ENCODE measurements around the gene MRPL51.
"Not testable (repeated sequence)": the region's sequence is repeated elsewhere in the genome, so short reads cannot be mapped to it uniquely, and the experiment has no call there.

MRPL51 gene

DNA sequence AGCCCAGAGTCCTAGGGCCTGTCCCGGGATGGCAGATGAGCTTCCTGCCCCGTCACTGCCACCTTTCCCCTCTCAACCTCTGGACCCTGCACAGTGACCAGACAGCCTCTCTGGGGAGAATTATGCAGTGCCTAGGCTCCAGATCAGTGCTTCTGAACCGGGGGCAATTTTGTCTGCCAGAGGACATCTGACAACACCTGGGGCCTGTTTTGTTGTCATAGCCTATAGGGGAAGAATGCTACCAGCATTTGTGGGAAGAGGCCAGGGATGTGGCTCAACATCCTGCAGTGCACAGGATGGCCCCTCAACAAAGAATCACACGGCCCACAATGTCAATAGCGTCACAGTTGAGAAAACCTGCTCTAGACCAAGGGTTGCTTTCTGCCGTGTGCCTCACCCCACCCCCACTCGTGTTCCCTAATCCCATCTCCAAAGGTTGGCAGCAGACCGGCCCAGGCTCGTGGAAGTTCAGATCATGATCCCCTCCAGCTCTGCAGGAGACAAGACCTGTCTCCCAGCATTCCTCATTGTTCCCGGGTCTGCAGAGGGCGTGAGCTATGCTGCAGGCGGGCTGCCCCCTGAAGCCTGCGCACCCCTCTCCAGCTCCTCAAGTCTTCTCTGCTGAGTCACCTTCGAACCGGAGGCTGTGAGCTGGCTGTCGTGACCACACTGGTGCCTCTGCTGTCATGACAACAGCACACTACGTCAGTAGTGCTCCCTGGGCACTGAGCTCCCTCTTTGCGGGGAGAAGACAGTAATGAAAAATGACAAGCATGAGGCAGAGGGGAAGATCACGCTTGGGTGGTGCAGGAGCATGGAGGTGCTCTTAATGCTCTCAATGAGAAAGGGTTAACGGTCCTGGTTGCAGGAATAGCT lies 39.2 kb upstream of the MRPL51 start:
- peak; percentile 42 to 64 (median 56) for DNase-seq

DNA sequence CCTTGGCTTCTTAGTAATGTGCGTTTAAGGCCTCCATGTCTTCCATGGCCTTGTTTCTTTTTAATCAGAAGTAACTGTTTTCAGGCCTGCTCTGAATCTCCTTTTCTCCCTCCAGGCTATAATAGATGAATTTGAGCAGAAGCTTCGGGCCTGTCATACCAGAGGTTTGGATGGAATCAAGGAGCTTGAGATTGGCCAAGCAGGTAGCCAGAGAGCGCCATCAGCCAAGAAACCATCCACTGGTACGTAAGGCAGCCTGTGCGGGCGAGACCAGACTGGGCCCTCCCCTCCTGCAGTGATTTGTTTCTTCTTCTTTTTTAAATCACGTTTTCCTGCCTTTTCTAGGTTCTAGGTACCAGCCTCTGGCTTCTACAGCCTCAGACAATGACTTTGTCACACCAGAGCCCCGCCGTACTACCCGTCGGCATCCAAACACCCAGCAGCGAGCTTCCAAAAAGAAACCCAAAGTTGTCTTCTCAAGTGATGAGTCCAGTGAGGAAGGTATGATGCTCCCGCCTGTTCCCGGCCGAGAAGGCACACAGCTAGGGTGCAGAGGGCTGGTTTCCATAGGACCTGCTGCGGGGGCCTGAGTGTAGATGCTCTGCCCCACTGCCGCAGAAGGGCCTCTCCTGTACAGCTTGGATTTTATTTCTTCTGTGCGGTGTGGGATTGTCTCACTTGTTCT lies 37.7 kb upstream of the MRPL51 start:
- no peak for DNase-seq

- no peak for DNase-seq
These were observed 36.3 kb upstream of the MRPL51 start for GRCh38 chr12:6529291-6529737.

DNA sequence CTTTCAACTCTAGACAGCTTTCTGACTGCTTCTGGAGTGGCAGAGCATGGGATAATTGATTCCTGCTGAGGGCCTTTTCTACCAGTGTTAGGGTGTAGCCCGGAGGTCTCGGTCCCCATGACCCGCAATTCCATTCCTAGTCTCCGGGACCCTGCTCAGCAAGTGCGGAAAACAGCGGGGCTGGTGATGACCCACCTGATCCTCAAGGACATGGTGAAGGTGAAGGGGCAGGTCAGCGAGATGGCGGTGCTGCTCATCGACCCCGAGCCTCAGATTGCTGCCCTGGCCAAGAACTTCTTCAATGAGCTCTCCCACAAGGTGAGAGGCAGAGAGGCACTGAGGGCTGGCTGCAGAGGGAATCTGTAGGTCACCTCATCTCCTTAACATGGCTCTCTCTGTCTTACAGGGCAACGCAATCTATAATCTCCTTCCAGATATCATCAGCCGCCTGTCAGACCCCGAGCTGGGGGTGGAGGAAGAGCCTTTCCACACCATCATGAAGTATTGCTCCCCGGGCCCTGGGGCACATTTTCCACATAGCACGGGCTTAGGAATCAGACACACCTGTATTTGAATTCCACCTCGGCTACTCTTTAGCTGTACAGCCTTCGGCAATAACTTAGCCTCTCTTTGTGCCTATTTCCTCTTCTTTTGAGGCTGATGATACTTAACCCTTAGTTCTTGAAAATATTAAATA lies 35.6 kb upstream of the MRPL51 start:
- no peak for DNase-seq

DNA sequence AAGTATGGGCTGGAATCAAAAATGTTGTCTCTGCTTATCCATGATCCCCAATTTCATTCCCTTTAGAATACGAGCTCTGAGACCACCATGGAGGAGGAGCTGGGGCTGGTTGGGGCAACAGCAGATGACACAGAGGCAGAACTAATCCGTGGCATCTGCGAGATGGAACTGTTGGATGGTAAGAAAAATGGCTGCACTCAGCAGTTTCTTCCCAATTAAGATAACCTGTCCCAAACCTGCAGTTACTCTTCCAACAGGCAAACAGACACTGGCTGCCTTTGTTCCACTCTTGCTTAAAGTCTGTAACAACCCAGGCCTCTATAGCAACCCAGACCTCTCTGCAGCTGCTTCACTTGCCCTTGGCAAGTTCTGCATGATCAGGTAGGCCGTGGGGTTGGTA lies 34.6 kb upstream of the MRPL51 start:
- no peak for DNase-seq

DNA sequence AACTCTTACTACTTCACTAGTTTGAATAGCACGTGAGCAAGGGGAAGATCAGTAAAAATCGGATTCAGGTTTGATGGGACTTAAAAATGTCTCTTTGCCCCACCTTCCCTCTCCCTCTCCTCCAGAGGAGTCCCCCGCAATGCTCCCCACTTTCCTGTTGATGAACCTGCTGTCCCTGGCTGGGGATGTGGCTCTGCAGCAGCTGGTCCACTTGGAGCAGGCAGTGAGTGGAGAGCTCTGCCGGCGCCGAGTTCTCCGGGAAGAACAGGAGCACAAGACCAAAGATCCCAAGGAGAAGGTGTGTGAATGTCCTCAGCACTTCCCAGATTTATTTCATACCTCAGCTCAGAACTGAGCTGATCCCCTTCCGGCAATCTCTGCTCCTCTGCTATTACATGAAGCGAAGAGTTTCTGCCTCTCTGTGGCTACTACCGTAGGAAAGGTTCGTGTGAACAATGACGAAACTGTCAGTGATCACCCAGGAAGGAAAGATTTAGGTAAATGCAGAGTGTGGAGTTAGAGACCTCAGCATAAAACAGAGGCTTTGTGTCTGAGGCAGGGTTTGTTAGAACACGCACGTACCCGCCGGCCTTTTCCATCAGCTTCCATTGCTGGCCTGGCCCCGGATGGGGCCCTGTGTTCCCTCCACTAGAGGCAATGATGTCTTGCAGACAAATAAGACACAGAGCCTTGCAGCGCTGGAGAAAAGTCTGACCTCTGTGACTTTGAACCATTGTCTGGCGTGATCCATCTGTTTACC lies 33.9 kb upstream of the MRPL51 start:
- DNase-seq: no peak

- no peak for DNase-seq
These were observed 33.1 kb upstream of the MRPL51 start for GRCh38 chr12:6526201-6526600.

DNA sequence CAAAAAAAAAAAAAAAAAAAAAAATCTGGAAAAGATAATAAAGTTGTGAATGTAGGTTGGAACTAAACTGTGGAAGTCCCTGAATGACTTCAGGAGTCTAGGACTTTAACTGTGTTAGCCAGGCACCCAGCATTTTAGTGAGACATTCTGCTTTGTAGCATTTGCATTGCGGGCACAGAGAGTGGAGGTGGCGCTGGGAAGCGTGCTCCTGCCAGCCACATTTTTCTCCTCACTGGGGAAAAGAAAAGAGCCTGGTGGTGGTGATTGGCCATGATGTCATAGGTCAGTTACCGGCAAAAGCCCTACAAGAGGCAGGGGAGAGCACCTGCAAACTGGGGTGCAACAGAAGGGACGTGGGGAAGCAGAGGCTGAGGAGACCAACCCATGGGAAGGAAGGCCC lies 31.6 kb upstream of the MRPL51 start:
- no peak for DNase-seq

DNA sequence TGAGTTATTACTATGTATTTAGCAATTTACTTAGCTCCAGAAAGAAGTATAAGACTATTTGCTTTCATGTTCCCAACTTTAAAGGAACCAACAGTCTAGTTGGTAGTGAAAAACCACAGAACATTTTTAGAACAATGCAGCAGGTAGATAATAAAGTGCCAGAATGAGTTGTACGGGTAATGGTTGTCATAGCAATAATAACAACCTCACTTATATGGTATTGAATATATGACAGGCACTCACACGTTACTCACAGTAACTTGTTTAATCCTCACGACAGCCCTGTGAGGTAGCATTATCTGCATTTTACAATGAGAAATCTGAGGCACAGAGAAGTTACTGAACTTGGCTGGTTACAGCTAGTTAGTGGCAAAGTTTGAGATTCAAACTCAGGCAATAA lies 30.6 kb upstream of the MRPL51 start:
- no peak for DNase-seq

DNA sequence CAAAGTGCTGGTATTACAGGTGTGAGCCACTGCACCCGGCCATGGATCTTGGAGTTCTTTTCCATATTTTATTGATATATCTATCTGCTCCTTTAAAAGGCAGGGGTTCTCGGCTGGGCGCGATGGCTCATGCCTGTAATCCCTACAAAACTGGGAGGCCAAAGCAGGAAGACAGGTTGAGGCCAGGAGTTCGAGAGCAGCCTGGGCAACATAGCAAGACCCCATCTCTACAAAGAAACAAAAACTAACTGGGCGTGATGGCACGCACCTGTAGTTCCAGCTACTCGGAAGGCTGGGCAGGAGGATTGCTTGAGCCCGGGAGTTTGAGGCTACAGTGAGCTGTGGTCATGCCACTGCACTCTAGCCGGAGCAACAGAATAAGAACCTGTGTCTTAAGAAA lies 29.1 kb upstream of the MRPL51 start:
- no peak for DNase-seq

- no peak for DNase-seq
These were observed 27.1 kb upstream of the MRPL51 start for GRCh38 chr12:6520186-6520585.

GRCh38 chr12:6508087-6508486 lies 15.0 kb upstream of the MRPL51 start:
- DNase-seq: no peak

GRCh38 chr12:6507102-6507998 lies 14.3 kb upstream of the MRPL51 start:
- no peak for DNase-seq

DNA sequence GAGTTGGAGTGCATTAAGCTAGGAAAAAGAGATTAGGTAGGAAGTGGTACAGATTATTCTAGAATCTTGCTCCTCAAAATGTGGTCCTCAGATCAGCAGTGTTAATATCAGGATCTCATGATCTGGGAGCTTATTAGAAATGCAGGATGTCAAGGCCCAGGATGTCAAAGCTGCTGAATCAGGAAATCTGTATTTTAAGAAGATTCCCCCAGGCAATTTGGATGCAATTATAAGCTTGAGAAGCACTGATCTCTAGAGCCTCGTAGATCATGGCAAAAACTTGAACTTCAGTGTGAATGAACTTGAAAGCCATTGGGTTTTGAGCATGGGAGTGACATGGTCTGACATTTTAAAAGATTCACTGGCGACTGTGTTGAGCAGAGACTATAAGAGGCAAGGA lies 7.4 kb upstream of the MRPL51 start:
- DNase-seq: no peak

DNA sequence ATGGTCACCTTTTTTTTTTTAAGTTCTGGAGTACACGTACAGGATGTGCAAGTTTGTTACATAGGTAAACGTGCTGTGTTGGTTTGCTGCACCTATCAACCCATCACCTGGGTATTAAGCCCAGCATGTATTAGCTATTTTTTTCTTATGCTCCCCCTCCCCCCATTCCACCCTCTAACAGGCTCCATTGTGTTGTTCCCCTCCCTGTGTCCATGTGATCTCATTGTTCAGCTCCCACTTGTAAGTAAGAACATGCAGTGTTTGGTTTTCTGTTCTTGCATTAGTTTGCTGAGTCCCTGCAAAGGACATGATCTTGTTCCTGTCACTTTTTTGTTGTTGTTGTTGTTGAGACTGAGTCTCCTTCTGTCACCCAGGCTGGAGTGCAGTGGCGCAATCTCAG lies 4.2 kb upstream of the MRPL51 start:
- DNase-seq: not testable (repeated sequence)

DNA sequence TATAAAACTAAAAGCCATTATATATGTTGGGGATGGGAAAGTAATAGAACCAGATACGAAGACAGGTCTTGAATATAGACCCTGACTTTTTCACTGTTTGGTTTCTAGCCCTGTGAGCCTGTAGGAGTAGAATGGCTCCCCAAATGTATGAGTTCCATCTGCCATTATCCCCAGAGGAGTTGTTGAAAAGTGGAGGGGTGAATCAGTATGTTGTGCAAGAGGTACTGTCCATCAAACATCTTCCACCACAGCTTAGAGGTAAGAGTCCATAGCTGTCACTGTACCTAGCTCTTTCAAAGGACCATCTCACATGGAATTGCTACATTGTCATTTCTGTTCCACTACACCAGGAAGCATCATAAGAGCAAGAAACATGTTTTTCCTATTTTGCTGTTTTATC lies 1.9 kb upstream of the MRPL51 start:
- DNase-seq: no peak

- DNase-seq: no peak
These were observed 1.2 kb upstream of the MRPL51 start for GRCh38 chr12:6494258-6494743.

GRCh38 chr12:6493497-6494257 lies 615 bp upstream of the MRPL51 start, which contains the start of gene NCAPD2:
Gene NCAPD2, plus strand, starts transcription at chr12:6494102. Its CDS starts 997 bp downstream, at chr12:6495099.
- peak; percentile 91 to 97 (median 96) for DNase-seq

DNA sequence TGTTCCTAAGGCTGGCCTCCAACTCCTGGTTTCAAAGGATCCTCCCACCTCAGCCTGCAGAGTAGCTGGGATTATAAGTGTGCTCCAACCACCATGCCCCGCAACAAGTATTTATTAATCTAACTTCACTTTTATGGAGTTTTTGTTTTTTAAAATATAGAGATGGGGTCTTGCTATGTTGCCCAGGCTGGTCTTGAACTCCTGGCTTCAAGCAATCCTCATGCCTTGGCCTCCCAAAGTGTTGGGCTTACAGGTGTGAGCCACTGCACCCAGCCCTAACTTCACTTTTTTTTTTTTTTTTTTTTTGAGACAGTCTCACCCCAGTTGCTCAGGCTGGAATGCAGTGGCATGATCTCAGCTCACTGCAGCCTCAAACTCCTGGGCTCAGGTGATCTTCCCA lies 2.4 kb downstream of the MRPL51 start:
- not testable (repeated sequence) for DNase-seq

DNA sequence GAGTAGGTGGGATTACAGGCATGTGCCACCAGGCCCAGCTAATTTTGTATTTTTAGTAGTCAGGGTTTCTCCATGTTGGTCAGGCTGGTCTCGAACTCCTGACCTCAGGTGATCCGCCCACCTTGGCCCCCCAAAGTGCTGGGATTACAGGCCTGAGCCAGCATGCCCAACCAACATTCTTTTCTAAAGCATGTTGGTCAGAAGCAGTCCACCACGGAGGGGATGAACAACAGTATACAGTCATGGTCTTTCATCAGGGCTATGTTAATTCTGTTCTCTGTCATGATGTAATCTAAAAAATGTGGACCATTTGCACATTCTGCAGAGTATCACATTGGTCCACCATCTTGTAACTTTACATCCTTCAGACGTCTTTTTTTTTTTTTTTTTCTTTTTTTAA lies 3.6 kb downstream of the MRPL51 start:
- DNase-seq: no peak

DNA sequence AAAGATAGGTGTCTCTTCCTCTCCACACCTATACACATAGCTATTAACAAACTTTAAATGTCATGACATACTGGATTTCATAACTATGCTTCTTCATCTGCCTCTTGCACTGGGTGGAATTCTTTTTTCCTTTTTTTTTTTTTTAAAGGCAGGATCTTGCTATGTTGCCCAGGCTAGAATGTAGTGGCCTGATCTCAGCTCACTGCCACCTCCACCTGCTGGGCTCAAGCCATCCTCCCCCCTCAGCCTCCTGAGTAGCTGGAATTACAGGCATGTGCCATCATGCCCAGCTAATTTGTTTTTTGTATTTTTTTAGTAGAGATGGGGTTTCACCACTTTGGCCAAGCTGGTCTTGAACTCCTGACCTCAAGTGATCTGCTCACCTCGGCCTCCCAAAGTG lies 4.8 kb downstream of the MRPL51 start:
- DNase-seq: no peak
